ENCODE results near the gene CHN1.

The CHN1 gene

GRCh38 chr2:175004980-175005732 lies at the start of gene CHN1:
CHN1 (minus strand) TSS chr2:175005381; CDS start chr2:175004912, 469 bp downstream.
- H3K4me3 ChIP-seq (ENCODE audit: low read depth, low read length): peak within 1 kb of the TSS; percentile 46
- peak; percentile 7; the same call in 1 of the 2 replicates for TF ChIP-seq CTCF (IDR thresholded peaks at IDR 0.05; ENCODE audit: borderline replicate concordance, insufficient read depth, low read depth, low read length)

GRCh38 chr2:175054340-175054739 lies 49.2 kb upstream of the CHN1 start:
- no peak for TF ChIP-seq CTCF (IDR thresholded peaks at IDR 0.05; ENCODE audit: borderline replicate concordance, insufficient read depth, low read depth, low read length)

GRCh38 chr2:175049661-175050060 lies 44.5 kb upstream of the CHN1 start:
- no peak for TF ChIP-seq CTCF (IDR thresholded peaks at IDR 0.05; ENCODE audit: borderline replicate concordance, insufficient read depth, low read depth, low read length)
- no peak overlapping the region for H3K4me3 ChIP-seq (ENCODE audit: low read depth, low read length)

More at GRCh38 chr2:175054340-175054739, 49.2 kb upstream of the CHN1 start:
- H3K4me3 ChIP-seq (ENCODE audit: low read depth, low read length): no peak overlapping the region

GRCh38 chr2:175048275-175048674 lies 43.1 kb upstream of the CHN1 start:
- no peak overlapping the region for H3K4me3 ChIP-seq (ENCODE audit: low read depth, low read length)
- TF ChIP-seq CTCF (IDR thresholded peaks at IDR 0.05; ENCODE audit: borderline replicate concordance, insufficient read depth, low read depth, low read length): no peak

GRCh38 chr2:175039490-175039889 lies 34.3 kb upstream of the CHN1 start:
- TF ChIP-seq CTCF (IDR thresholded peaks at IDR 0.05; ENCODE audit: borderline replicate concordance, insufficient read depth, low read depth, low read length): no peak
- H3K4me3 ChIP-seq (ENCODE audit: low read depth, low read length): no peak overlapping the region

- TF ChIP-seq CTCF (IDR thresholded peaks at IDR 0.05; ENCODE audit: borderline replicate concordance, insufficient read depth, low read depth, low read length): no peak
- H3K4me3 ChIP-seq (ENCODE audit: low read depth, low read length): no peak overlapping the region
Observed at GRCh38 chr2:175039031-175039430, 33.9 kb upstream of the CHN1 start.

- no peak for TF ChIP-seq CTCF (IDR thresholded peaks at IDR 0.05; ENCODE audit: borderline replicate concordance, insufficient read depth, low read depth, low read length)
- H3K4me3 ChIP-seq (ENCODE audit: low read depth, low read length): no peak overlapping the region
Observed at GRCh38 chr2:175037941-175038340, 32.8 kb upstream of the CHN1 start.
